OCI-LY7 (cell line): ENCODE measurements around the gene GCH1.

Experiments
- EZH2phosphoT487 ChIP-seq: fragments of 200-600 bp; sonication (generic); IDR thresholded peaks from 2 replicates; pipeline ENCODE4 v1.6.1; 2018; ENCODE audit warnings: low read depth, borderline replicate concordance, mild to moderate bottlenecking, mixed run types, antibody characterized with exemption, low read length, moderate library complexity, mixed read lengths
- TF ChIP-seq, protein P1 (sequence below): fragments of 200-600 bp; sonication (generic); conservative IDR thresholded peaks from 2 replicates; pipeline ENCODE4 v1.5.1; 2014; ENCODE audit warnings: mild to moderate bottlenecking, antibody characterized with exemption, low read length, moderate library complexity, mixed read lengths

DNA sequence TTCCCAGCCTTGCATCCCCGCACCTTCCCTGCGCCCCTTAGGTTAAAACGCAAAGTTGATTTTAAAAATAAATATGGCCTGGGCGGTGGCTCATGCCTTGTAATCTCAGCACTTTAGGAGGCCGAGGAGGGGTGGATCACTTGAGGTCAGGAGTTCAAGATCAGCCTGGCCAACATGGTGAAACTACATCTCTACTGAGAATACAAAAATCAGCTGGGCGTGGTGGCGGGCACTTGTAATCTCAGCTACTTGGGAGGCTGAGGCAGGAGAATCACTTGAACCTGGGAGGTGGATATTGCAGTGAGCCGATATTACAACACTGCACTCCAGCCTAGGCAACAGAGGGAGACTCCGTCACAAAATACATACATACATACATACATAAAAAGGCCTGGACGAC is 96.0 kb downstream of the GCH1 start:
- TF ChIP-seq, protein P1, sequence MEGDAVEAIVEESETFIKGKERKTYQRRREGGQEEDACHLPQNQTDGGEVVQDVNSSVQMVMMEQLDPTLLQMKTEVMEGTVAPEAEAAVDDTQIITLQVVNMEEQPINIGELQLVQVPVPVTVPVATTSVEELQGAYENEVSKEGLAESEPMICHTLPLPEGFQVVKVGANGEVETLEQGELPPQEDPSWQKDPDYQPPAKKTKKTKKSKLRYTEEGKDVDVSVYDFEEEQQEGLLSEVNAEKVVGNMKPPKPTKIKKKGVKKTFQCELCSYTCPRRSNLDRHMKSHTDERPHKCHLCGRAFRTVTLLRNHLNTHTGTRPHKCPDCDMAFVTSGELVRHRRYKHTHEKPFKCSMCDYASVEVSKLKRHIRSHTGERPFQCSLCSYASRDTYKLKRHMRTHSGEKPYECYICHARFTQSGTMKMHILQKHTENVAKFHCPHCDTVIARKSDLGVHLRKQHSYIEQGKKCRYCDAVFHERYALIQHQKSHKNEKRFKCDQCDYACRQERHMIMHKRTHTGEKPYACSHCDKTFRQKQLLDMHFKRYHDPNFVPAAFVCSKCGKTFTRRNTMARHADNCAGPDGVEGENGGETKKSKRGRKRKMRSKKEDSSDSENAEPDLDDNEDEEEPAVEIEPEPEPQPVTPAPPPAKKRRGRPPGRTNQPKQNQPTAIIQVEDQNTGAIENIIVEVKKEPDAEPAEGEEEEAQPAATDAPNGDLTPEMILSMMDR = no peak
- TF ChIP-seq EZH2phosphoT487 = no peak
